ENCODE data around the gene ZBTB3. TPM values are rescaled to one million over a fixed set of nuclear protein-coding genes. Genes with fewer than 3 reads are reported as not detected.
"Not testable (repeated sequence)": the region's sequence is repeated elsewhere in the genome, so short reads cannot be mapped to it uniquely, and the experiment has no call there.

ZBTB3 gene
- total and polyA plus RNA-seq, 2 of the 13 experiments (the other 11 are each of a cell fraction or from before 2014, with no cell fraction given): 3.4 to 5.2 TPM

- ChIA-PET CTCF (ENCODE audit: low intra/inter-chr PET ratio, low total read pairs) (no interaction called here), POLR2A (interaction anchor here (0.6 to 4.4 kb wide), 2 partner anchors 23 to 80 kb away, joined by 3 to 129 read pairs; partner anchors contain the start of genes HNRNPUL2, STX5 and TTC9C)
- peaks cover 6 to 8% of the 10 kb centered on the region in 2 experiments; a peak in 3 of 5 replicates for H3K36me3 ChIP-seq (replicated peaks in 1 of 2; ENCODE audit: control insufficient read depth in 1 of 2, insufficient read depth in 2 of 2, low read length in 2 of 2)
- no peak overlapping the region for H3K4me2 ChIP-seq (ENCODE audit: low read depth, low read length)
- no peaks in the 10 kb centered on the region for H3K79me2 ChIP-seq (ENCODE audit: insufficient read depth, low read length)
- TF ChIP-seq STAG1 (CRISPR knock-in tag; IDR thresholded peaks at IDR 0.05) (no peak), PBX3 (CRISPR knock-in tag; IDR thresholded peaks at IDR 0.05; ENCODE audit: borderline replicate concordance) (no peak), ZNF331 (CRISPR knock-in tag; IDR thresholded peaks at IDR 0.05) (no peak), ZNF772 (CRISPR knock-in tag; IDR thresholded peaks at IDR 0.05) (no peak), ZNF724P (CRISPR knock-in tag; IDR thresholded peaks at IDR 0.05; ENCODE audit: borderline replicate concordance) (no peak), AHR (CRISPR knock-in tag; IDR thresholded peaks at IDR 0.05) (no peak), ZFX (CRISPR knock-in tag; IDR thresholded peaks at IDR 0.05; ENCODE audit: low read depth) (no peak), KDM6A (CRISPR knock-in tag; IDR thresholded peaks at IDR 0.05; ENCODE audit: low read depth) (no peak), HDAC1 (CRISPR knock-in tag; IDR thresholded peaks at IDR 0.05) (no peak), FOXC1 (CRISPR knock-in tag; IDR thresholded peaks at IDR 0.05; ENCODE audit: borderline replicate concordance) (no peak)
- TF ChIP-seq, protein P1, sequence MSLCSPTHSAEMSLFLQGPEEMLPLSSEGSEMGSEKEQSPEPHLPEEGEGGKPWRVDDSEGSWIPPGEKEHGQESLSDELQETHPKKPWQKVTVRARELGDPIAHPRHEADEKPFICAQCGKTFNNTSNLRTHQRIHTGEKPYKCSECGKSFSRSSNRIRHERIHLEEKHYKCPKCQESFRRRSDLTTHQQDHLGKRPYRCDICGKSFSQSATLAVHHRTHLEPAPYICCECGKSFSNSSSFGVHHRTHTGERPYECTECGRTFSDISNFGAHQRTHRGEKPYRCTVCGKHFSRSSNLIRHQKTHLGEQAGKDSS (CRISPR knock-in tag; IDR thresholded peaks at IDR 0.05; ENCODE audit: borderline replicate concordance, low read depth): no peak
- no peak overlapping the region for H3K9ac ChIP-seq (ENCODE audit: insufficient read depth, low read depth, low read length)
- no peak for ATAC-seq
- H3K4me1 ChIP-seq (ENCODE audit: insufficient read depth, low read length): peaks cover 24% of the 10 kb centered on the region
- WGBS (ENCODE audit: low lambda C conversion rate): 96% methylated on average over 11 of the region's 14 CpGs
- H3K9me3 ChIP-seq (ENCODE audit: low read length): no peaks in the 10 kb centered on the region
- no peak overlapping the region for H2AFZ ChIP-seq (ENCODE audit: low read length)
- in situ Hi-C loops (cut with HindIII; ENCODE audit: extremely low pct_ligation_motif_present, low pct_unique_long_range_greater_than_20kb) (no loop called here), intact Hi-C loops (cut with micrococcal nuclease; ENCODE audit: unreplicated experiment) (no loop called here)
- no peak overlapping the region for H3K4me3 ChIP-seq (replicated peaks in 1 of 3; ENCODE audit: insufficient read depth in 1 of 3, low read depth in 2 of 3, low read length in 3 of 3)
- H3K27ac ChIP-seq (ENCODE audit: extremely low read length, insufficient read depth, low read length): no peak overlapping the region
- DNase-seq (ENCODE audit: low spot score): no peak
- no peaks in the 10 kb centered on the region for H4K20me1 ChIP-seq (ENCODE audit: insufficient read depth, low read length)
- no peaks in the 10 kb centered on the region for H3K27me3 ChIP-seq (ENCODE audit: control insufficient read depth in 1 of 2, insufficient read depth in 2 of 2, low read length in 2 of 2)
- FAIRE-seq: no peak
- no TSS peak for BruUV-seq (replicated peaks)
Observed at GRCh38 chr11:62752177-62752785, 1.7 kb downstream of the ZBTB3 start.

- 96% methylated on average over 5 of the region's 5 CpGs for WGBS (ENCODE audit: low lambda C conversion rate)
- DNase-seq (ENCODE audit: low spot score); H4K20me1 ChIP-seq (ENCODE audit: insufficient read depth, low read length); POLR2A ChIA-PET; H3K4me2 ChIP-seq (ENCODE audit: low read depth, low read length); H3K27me3 ChIP-seq (ENCODE audit: control insufficient read depth in 1 of 2, insufficient read depth in 2 of 2, low read length in 2 of 2); H3K36me3 ChIP-seq (replicated peaks in 1 of 2; ENCODE audit: control insufficient read depth in 1 of 2, insufficient read depth in 2 of 2, low read length in 2 of 2); ATAC-seq; H3K4me3 ChIP-seq (replicated peaks in 1 of 3; ENCODE audit: insufficient read depth in 1 of 3, low read depth in 2 of 3, low read length in 3 of 3); H3K79me2 ChIP-seq (ENCODE audit: insufficient read depth, low read length); FAIRE-seq; H2AFZ ChIP-seq (ENCODE audit: low read length); in situ Hi-C loops (cut with HindIII; ENCODE audit: extremely low pct_ligation_motif_present, low pct_unique_long_range_greater_than_20kb); H3K27ac ChIP-seq (ENCODE audit: extremely low read length, insufficient read depth, low read length); BruUV-seq (replicated peaks); intact Hi-C loops (cut with micrococcal nuclease; ENCODE audit: unreplicated experiment); H3K9me3 ChIP-seq (ENCODE audit: low read length); H3K9ac ChIP-seq (ENCODE audit: insufficient read depth, low read depth, low read length); CTCF ChIA-PET (ENCODE audit: low intra/inter-chr PET ratio, low total read pairs): not testable (repeated sequence)
- H3K4me1 ChIP-seq (ENCODE audit: insufficient read depth, low read length): peaks cover 15% of the 10 kb centered on the region
Observed at GRCh38 chr11:62749931-62750330, 4.0 kb downstream of the ZBTB3 start.
